ENCODE results near the gene CNTN4. TPM values are rescaled to one million over a fixed set of nuclear protein-coding genes. Genes with fewer than 3 reads are reported as not detected.
"Not testable (repeated sequence)": the region's sequence is repeated elsewhere in the genome, so short reads cannot be mapped to it uniquely, and the experiment has no call there.

Gene CNTN4
- total and polyA plus RNA-seq, 2 donors (not counting 3 experiments of a cell fraction or from before 2014, with no cell fraction given), result not detected

GRCh38 chr3:2526926-2527325, 428.3 kb downstream of the CNTN4 start:
- dilution Hi-C loops (cut with MboI; ENCODE audit: extremely low pct_ligation_motif_present, low sequenced_read_pairs) (no loop called here), intact Hi-C loops (cut with micrococcal nuclease) (no loop called here)
- Histone ChIP-seq H3K27me3 (ENCODE audit: control insufficient read depth in 2 of 2, insufficient read depth in 2 of 2, low read length in 2 of 2) (no peaks in the 10 kb centered on the region), H3K4me3 (replicated peaks in 1 of 3; ENCODE audit: insufficient read depth in 1 of 3, low read depth in 1 of 3, low read length in 3 of 3) (no peak overlapping the region), H3K9ac (replicated peaks; ENCODE audit: extremely low read depth, insufficient read depth, low read length) (no peak overlapping the region), H3K4me1 (ENCODE audit: control insufficient read depth, extremely low read depth, insufficient read depth, low read length) (no peaks in the 10 kb centered on the region), H3K4me2 (ENCODE audit: insufficient read depth, low read length) (no peak overlapping the region), H3K79me2 (ENCODE audit: control insufficient read depth, insufficient read depth, low read length) (no peaks in the 10 kb centered on the region), H3K36me3 (ENCODE audit: control insufficient read depth in 2 of 2, extremely low read depth in 1 of 2, insufficient read depth in 2 of 2, low read length in 2 of 2) (no peaks in the 10 kb centered on the region), H3K9me3 (replicated peaks; ENCODE audit: control insufficient read depth, insufficient read depth, low read length) (peaks cover 5% of the 10 kb centered on the region), H3K9me1 (replicated peaks; ENCODE audit: control insufficient read depth, extremely low read depth, insufficient read depth, low read length) (no peaks in the 10 kb centered on the region), H2AFZ (ENCODE audit: low read depth, low read length) (no peak overlapping the region), H3K27ac (ENCODE audit: insufficient read depth, low read depth, low read length) (no peak overlapping the region), H4K20me1 (replicated peaks; ENCODE audit: control insufficient read depth, extremely low read depth, insufficient read depth, low read length) (no peaks in the 10 kb centered on the region)
- DNase-seq (ENCODE audit: low read depth, low spot score) (no peak), FAIRE-seq (no peak)
- BruUV-seq (replicated peaks), result no TSS peak
- TF ChIP-seq JUN (IDR thresholded peaks at IDR 0.05; ENCODE audit: borderline replicate concordance, insufficient read depth, insufficient read length, low read depth), result no peak
- no peak for TF ChIP-seq MYC (IDR thresholded peaks at IDR 0.05; ENCODE audit: low read depth, low read length)
- TF ChIP-seq POLR2AphosphoS5 (IDR thresholded peaks at IDR 0.05; ENCODE audit: insufficient read depth, low read depth, low read length), result no peak
- TF ChIP-seq POLR2A (IDR thresholded peaks at IDR 0.05; ENCODE audit: low read depth, low read length), result no peak
- no peak for TF ChIP-seq MAX (IDR thresholded peaks at IDR 0.05; ENCODE audit: insufficient read depth, insufficient read length)
- TF ChIP-seq GATA2 (IDR thresholded peaks at IDR 0.05; ENCODE audit: insufficient read depth, insufficient read length, low read depth, low read length), result no peak
- no peak for TF ChIP-seq CTCF (IDR thresholded peaks at IDR 0.05; ENCODE audit: extremely low read depth in 1 of 2, insufficient read depth in 1 of 2, low read depth in 1 of 2, low read length in 2 of 2)
- no peak for TF ChIP-seq EZH2 (IDR thresholded peaks at IDR 0.05; ENCODE audit: borderline replicate concordance, low read depth, low read length, severe bottlenecking)
- TF ChIP-seq FOS (IDR thresholded peaks at IDR 0.05; ENCODE audit: borderline replicate concordance, insufficient read depth, low read length), result no peak
- ChIA-PET POLR2A (no interaction called here), CTCF (no interaction called here)

DNA sequence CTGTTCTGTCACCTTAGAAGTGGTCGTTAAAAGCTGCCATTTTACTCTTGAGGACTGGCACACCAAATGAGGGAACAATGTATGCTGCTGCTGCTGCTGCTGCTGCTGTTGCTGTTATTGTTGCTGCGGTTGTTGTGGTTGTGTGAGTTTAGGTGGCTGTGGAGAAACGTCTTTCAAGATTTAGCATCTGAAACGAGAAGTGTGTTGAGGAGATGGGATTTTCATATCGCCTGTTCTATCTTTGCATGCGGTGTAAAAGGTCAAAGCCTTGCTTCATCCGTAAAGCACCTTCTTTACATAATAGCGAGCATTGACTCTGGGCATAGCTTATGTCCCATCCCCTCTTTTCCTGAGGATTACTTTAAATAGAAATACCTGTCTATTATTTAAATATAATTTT, 428.7 kb downstream of the CNTN4 start:
- dilution Hi-C loops (cut with MboI; ENCODE audit: extremely low pct_ligation_motif_present, low sequenced_read_pairs), result not testable (repeated sequence)

DNA sequence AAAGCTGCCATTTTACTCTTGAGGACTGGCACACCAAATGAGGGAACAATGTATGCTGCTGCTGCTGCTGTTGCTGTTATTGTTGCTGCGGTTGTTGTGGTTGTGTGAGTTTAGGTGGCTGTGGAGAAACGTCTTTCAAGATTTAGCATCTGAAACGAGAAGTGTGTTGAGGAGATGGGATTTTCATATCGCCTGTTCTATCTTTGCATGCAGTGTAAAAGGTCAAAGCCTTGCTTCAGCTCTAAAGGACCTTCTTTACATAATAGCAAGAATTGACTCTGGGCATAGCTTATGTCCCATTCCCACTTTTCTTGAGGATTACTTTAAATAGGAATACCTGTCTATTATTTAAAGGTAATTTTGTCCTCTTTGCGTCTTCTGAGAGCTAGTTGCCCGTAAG, 436.1 kb downstream of the CNTN4 start:
- H3K79me2 ChIP-seq (ENCODE audit: control insufficient read depth, insufficient read depth, low read length); H3K27ac ChIP-seq (ENCODE audit: insufficient read depth, low read depth, low read length); BruUV-seq (replicated peaks); H3K4me3 ChIP-seq (replicated peaks in 1 of 3; ENCODE audit: insufficient read depth in 1 of 3, low read depth in 1 of 3, low read length in 3 of 3); FAIRE-seq; intact Hi-C loops (cut with micrococcal nuclease); H3K9me3 ChIP-seq (replicated peaks; ENCODE audit: control insufficient read depth, insufficient read depth, low read length); H3K4me2 ChIP-seq (ENCODE audit: insufficient read depth, low read length); H3K27me3 ChIP-seq (ENCODE audit: control insufficient read depth in 2 of 2, insufficient read depth in 2 of 2, low read length in 2 of 2); dilution Hi-C loops (cut with MboI; ENCODE audit: extremely low pct_ligation_motif_present, low sequenced_read_pairs); H3K9me1 ChIP-seq (replicated peaks; ENCODE audit: control insufficient read depth, extremely low read depth, insufficient read depth, low read length); CTCF ChIA-PET; DNase-seq (ENCODE audit: low read depth, low spot score); H3K4me1 ChIP-seq (ENCODE audit: control insufficient read depth, extremely low read depth, insufficient read depth, low read length); H4K20me1 ChIP-seq (replicated peaks; ENCODE audit: control insufficient read depth, extremely low read depth, insufficient read depth, low read length); H2AFZ ChIP-seq (ENCODE audit: low read depth, low read length); H3K36me3 ChIP-seq (ENCODE audit: control insufficient read depth in 2 of 2, extremely low read depth in 1 of 2, insufficient read depth in 2 of 2, low read length in 2 of 2); H3K9ac ChIP-seq (replicated peaks; ENCODE audit: extremely low read depth, insufficient read depth, low read length); POLR2A ChIA-PET: not testable (repeated sequence)

More for the DNA sequence above, 428.7 kb downstream of the CNTN4 start:
- H2AFZ ChIP-seq (ENCODE audit: low read depth, low read length); H3K9me3 ChIP-seq (replicated peaks; ENCODE audit: control insufficient read depth, insufficient read depth, low read length); FAIRE-seq; H4K20me1 ChIP-seq (replicated peaks; ENCODE audit: control insufficient read depth, extremely low read depth, insufficient read depth, low read length); H3K4me2 ChIP-seq (ENCODE audit: insufficient read depth, low read length); H3K4me3 ChIP-seq (replicated peaks in 1 of 3; ENCODE audit: insufficient read depth in 1 of 3, low read depth in 1 of 3, low read length in 3 of 3); BruUV-seq (replicated peaks); H3K36me3 ChIP-seq (ENCODE audit: control insufficient read depth in 2 of 2, extremely low read depth in 1 of 2, insufficient read depth in 2 of 2, low read length in 2 of 2); intact Hi-C loops (cut with micrococcal nuclease); H3K9me1 ChIP-seq (replicated peaks; ENCODE audit: control insufficient read depth, extremely low read depth, insufficient read depth, low read length); POLR2A ChIA-PET; H3K4me1 ChIP-seq (ENCODE audit: control insufficient read depth, extremely low read depth, insufficient read depth, low read length); CTCF ChIA-PET; DNase-seq (ENCODE audit: low read depth, low spot score); H3K9ac ChIP-seq (replicated peaks; ENCODE audit: extremely low read depth, insufficient read depth, low read length); H3K79me2 ChIP-seq (ENCODE audit: control insufficient read depth, insufficient read depth, low read length); H3K27me3 ChIP-seq (ENCODE audit: control insufficient read depth in 2 of 2, insufficient read depth in 2 of 2, low read length in 2 of 2); H3K27ac ChIP-seq (ENCODE audit: insufficient read depth, low read depth, low read length): not testable (repeated sequence)

Data from endothelial cell of umbilical vein (primary cell).